Gastrocnemius medialis (tissue), 4 donors: ENCODE measurements around the gene RCN2.

ENCODE experiments used
- POLR2A ChIP-seq, 2 donors: fragments of 450-650 bp; IDR thresholded peaks; one replicate each; pipeline ENCODE4 v1.6.1; 2017; ENCODE audit warnings: antibody characterized with exemption in 2 of 2, mild to moderate bottlenecking in 2 of 2, moderate library complexity in 2 of 2
- TF ChIP-seq, protein P1 (sequence below), 5 experiments: fragments of 450-650 bp in 3 of 5; fragments of 200-600 bp in 2 of 5; sonication (generic) in 2 of 5; IDR thresholded peaks in 4 of 5; conservative IDR thresholded peaks in 1 of 5; 1 replicate in 4 of 5; 2 replicates in 1 of 5; pipeline ENCODE4 v1.5.1; 2016 to 2019; ENCODE audit warnings: antibody characterized with exemption in 5 of 5, mild to moderate bottlenecking in 3 of 5, moderate library complexity in 3 of 5

DNA sequence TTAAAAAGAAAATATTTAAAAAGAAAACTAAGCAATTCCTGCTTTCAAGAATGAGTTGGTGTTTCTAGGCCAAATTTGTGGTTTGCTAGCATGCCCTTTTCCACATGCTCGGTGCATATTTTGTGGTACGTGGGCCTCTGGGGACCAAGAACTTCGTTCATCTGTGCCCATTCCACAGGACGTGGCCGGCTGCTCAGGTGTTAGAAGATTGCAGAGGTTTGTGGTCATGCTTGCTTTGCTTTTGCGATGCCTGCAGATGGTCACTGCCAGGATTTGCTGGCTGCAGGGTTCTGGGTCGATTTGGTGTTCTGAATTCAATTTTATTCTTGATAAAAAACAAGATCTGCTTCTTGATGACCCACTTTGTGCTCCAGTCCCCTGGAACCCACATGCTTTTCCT is 70.9 kb downstream of the RCN2 start:
- TF ChIP-seq, protein P1, sequence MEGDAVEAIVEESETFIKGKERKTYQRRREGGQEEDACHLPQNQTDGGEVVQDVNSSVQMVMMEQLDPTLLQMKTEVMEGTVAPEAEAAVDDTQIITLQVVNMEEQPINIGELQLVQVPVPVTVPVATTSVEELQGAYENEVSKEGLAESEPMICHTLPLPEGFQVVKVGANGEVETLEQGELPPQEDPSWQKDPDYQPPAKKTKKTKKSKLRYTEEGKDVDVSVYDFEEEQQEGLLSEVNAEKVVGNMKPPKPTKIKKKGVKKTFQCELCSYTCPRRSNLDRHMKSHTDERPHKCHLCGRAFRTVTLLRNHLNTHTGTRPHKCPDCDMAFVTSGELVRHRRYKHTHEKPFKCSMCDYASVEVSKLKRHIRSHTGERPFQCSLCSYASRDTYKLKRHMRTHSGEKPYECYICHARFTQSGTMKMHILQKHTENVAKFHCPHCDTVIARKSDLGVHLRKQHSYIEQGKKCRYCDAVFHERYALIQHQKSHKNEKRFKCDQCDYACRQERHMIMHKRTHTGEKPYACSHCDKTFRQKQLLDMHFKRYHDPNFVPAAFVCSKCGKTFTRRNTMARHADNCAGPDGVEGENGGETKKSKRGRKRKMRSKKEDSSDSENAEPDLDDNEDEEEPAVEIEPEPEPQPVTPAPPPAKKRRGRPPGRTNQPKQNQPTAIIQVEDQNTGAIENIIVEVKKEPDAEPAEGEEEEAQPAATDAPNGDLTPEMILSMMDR (IDR thresholded peaks at IDR 0.05 in 4 of 5, conservative IDR thresholded peaks at IDR 0.05 in 1 of 5), result no peak
- TF ChIP-seq POLR2A (IDR thresholded peaks at IDR 0.05), result no peak
